Esophagus (tissue), 2 donors: ENCODE data around the gene SLC22A23. TPM values are rescaled to one million over a fixed set of nuclear protein-coding genes. Genes with fewer than 3 reads are reported as not detected.

Experiments used
- H3K27ac ChIP-seq, 2 donors: one replicate each; pipeline ENCODE4 v1.5.1; 2013; ENCODE audit warnings: low read depth in 2 of 2, mild to moderate bottlenecking in 2 of 2, inconsistent platforms in 1 of 2, low read length in 1 of 2, moderate library complexity in 1 of 2
- H3K27me3 ChIP-seq, 2 donors: one replicate each; pipeline ENCODE4 v1.6.1; 2013; ENCODE audit warnings: low read length in 2 of 2, control low read depth in 1 of 2, mild to moderate bottlenecking in 1 of 2; ENCODE audit not compliant: insufficient read depth in 2 of 2, control insufficient read depth in 1 of 2
- H3K36me3 ChIP-seq, 2 donors: one replicate each; pipeline ENCODE4 v1.6.1; 2013; ENCODE audit warnings: low read length in 1 of 2; ENCODE audit not compliant: control insufficient read depth in 2 of 2, insufficient read depth in 2 of 2
- H3K4me1 ChIP-seq, 2 donors: one replicate each; pipeline ENCODE4 v1.6.1; 2013; ENCODE audit warnings: low read length in 1 of 2; ENCODE audit not compliant: control insufficient read depth in 2 of 2, insufficient read depth in 2 of 2
- H3K4me3 ChIP-seq, 2 donors: one replicate each; pipeline ENCODE4 v1.5.1; 2013; ENCODE audit warnings: low read length in 2 of 2, mild to moderate bottlenecking in 2 of 2, low read depth in 1 of 2, moderate library complexity in 1 of 2
- H3K9me3 ChIP-seq, 2 donors: one replicate each; pipeline ENCODE4 v1.6.1; 2013; ENCODE audit warnings: mild to moderate bottlenecking in 2 of 2, low read depth in 1 of 2, low read length in 1 of 2, moderate library complexity in 1 of 2; ENCODE audit not compliant: control insufficient read depth in 2 of 2, insufficient read depth in 1 of 2
- WGBS, 2 donors: extraction: QIAGEN DNeasy Blood & Tissue Kit; methylation state at CpG; one replicate each; pipeline ENCODE4 v1.1.7; 2013; 5-methylcytosine and 5-hydroxymethylcytosine counted together
- polyA plus RNA-seq, 2 donors: library from polyadenylated mRNA; stranded (reverse); fragments of 200-250 nt; gene quantifications; one replicate each; pipeline ENCODE4 v1.2.3, GENCODE V29; 2013
- donor health status: healthy with polysubstance abuse.
- donor health status: Bipolar disorder and iron deficiency.

SLC22A23 gene
- polyA plus RNA-seq, 2 donors = 12.5 to 15.4 TPM

DNA sequence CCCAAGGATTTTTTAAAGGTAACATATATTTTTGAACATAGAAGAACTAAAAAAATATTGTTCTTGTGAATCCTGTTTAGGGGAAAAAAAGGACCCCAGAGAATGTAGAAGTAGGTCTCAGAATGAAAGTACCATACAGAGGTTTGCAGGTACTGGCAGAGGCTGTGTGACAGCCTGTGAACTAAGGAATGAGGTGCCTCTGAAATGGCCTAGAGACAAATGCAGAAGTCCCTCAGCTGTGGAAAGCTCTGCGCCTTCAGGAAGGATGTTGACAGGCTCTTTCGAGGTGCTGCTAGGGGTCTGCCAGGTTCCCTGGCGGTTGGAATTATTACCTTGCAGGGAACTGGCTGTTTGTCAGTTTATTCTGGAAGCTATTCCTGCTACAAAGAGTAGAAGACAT is 220.8 kb downstream of the SLC22A23 start:
- Histone ChIP-seq H3K4me3 (no peak overlapping the region), H3K9me3 (no peaks in the 10 kb centered on the region), H3K36me3 (no peaks in the 10 kb centered on the region), H3K27ac (no peak overlapping the region), H3K4me1 (peaks cover 2 to 9% of the 10 kb centered on the region in 2 donors), H3K27me3 (peaks cover 0 to 7% of the 10 kb centered on the region in 2 donors)
- WGBS, 2 donors = 69 to 80% methylated on average over 3 of the region's 3 CpGs

DNA sequence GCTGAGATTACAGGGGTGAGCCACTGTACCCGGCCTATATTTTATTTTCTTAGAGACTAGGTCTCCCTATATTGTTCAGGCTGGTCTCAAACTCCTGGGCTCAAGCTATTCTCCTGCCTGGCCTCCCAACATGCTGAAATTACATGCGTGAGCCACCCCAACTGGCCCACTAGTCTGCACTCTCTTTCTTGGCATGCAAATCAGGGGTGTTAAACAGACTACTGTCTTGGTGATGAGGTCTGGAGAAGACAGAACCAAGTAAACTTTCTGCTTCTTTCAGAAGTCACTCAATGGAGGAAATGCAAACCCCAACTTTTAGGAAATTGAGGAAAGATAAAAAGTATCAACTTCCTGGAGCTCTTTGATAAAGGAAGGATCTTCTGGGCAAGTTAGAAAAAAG is 221.4 kb downstream of the SLC22A23 start:
- Histone ChIP-seq H3K4me3 (no peak overlapping the region), H3K27me3 (peaks cover 0 to 7% of the 10 kb centered on the region in 2 donors), H3K9me3 (no peaks in the 10 kb centered on the region), H3K4me1 (peaks cover 2 to 10% of the 10 kb centered on the region in 2 donors), H3K27ac (no peak overlapping the region), H3K36me3 (no peaks in the 10 kb centered on the region)
- WGBS, 2 donors = 88 to 94% methylated on average over 2 of the region's 2 CpGs

DNA sequence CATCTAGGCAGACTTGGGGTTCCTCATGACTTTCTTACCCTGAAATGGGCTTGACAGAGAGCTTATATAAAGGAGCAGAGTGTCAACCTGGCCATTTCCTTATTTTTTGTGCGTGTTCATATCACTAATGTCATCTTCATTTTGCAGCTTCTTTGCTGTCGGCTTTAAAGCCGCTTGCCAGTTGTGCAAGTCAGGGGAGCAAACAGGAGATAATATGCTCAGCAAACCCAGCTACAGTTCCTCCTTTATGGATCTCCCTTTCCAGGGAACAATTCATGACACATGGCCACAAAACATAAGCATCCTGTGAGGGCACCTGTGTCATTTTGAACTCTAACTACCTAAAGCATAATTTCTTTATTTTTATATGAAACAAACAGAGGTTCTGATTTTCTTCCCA is 222.9 kb downstream of the SLC22A23 start:
- no peaks in the 10 kb centered on the region for H3K36me3 ChIP-seq
- WGBS, 2 donors = 85 to 87% methylated on average over 3 of the region's 3 CpGs
- no peaks in the 10 kb centered on the region for H3K9me3 ChIP-seq
- no peak overlapping the region for H3K4me3 ChIP-seq
- peaks cover 2 to 15% of the 10 kb centered on the region in 2 donors for H3K4me1 ChIP-seq
- H3K27ac ChIP-seq = no peak overlapping the region
- peaks cover 0 to 18% of the 10 kb centered on the region in 2 donors for H3K27me3 ChIP-seq

DNA sequence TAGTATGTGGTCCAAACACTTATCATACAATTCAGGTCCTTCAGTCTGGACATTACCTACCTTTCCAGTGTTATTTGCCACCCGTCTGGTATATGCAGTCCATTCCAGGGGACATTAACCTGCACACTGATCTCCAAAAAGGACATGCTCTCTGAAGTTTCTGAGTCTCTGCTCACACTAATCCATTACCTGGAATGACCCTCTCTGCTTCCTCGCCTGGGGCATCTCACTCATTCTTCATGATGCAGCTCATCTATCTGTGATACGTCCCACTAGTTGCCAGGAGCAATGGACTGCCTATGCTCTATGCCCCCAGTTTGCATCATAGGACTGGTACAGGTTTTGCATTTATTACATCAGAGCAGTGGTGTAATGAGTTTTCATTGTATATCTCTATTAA is 223.5 kb downstream of the SLC22A23 start:
- H3K4me1 ChIP-seq = peaks cover 6 to 18% of the 10 kb centered on the region in 2 donors
- peaks cover 0 to 19% of the 10 kb centered on the region in 2 donors for H3K27me3 ChIP-seq
- H3K27ac ChIP-seq = no peak overlapping the region
- no peak overlapping the region for H3K4me3 ChIP-seq
- H3K9me3 ChIP-seq = no peaks in the 10 kb centered on the region
- 81 to 85% methylated on average over 3 of the region's 3 CpGs for WGBS, 2 donors
- H3K36me3 ChIP-seq = no peaks in the 10 kb centered on the region

DNA sequence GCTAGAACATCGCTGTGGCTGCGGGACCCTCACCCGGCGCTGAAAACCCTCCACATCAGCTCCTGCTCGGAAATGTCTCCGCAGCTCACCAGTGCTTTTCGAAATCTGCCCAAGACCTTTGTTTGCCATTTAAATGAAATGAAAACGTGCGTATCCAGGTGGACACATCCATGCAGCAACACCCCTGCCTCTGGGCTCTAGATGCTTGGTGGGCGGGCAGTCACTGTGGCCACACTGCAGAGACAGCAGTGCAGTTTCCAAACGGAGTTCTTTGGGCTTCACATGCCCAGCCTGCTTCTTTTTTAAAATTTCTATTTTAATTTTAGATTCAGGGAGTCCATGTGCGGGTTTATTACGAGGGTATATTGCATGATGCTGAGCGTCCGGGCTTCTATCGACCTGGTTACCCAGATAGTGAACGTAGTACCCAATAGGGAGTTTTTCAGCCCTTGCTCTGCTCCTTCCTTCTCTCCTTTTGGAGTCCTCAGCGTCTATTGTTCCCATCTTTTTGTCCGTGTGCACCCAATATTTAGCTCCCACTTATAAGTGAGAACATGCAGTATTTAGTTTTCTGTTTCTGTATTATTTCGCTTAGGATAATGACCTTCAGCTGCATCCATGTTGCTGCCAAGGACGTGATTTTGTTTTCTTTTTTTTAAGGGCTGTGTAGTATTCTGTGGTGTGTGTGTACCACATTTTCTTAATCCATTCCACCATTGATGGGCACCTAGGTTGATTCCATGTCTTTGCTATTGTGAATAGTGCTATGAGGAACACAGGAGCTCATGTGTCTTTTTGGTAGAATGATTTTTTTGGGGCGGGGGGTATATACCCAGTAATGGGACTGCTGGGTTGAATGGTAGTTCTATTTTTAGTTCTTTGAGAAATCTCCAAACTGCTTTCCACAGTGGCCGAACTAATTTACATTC is 224.6 kb downstream of the SLC22A23 start:
- Histone ChIP-seq H3K4me1 (peaks cover 6 to 27% of the 10 kb centered on the region in 2 donors), H3K27me3 (peaks cover 0 to 28% of the 10 kb centered on the region in 2 donors), H3K4me3 (peak overlapping the region; percentile 39 to 54), H3K36me3 (no peaks in the 10 kb centered on the region), H3K9me3 (no peaks in the 10 kb centered on the region), H3K27ac (peak overlapping the region in 1 of 2 donors; percentile 56)
- WGBS, 2 donors = 28 to 36% methylated on average over 23 of the region's 23 CpGs

DNA sequence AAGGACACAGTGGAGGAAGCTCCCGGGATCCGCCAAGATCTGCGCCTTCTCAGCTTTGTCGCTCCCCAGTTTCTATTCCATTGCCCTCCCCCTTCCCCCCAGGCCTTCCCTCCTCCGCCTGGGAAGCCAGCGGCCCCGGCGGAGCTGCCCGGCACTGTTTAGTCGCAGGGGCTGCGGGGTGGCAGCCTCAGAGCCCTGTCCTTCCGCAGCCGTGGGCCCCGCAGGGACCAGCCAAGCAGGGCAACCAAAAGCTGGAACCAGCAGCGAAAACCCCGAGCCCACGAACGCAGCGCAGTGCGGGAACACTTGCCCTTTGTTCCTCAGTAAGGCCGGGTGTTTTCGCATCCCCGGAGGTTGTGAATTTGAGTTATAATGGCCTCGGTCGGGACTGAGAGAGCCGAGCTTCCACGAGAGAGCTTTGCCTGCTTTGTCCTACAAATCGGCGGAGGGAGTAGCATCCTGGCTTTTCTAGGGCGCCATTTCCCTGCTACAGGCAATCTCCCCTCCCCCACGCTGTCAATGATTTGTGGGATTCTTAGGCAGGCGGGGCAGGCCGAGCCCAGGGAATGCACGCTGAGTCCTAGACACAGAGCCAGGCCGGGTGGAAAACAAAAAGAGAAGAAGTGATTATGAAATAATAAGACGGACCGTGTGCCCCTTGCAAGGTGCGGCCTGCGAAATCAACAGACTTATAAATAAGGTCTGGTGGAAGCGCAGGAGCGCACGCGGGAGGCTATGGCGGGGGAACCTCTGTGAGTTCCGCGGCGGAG is 225.4 kb downstream of the SLC22A23 start:
- Histone ChIP-seq H3K4me1 (peaks cover 6 to 30% of the 10 kb centered on the region in 2 donors), H3K27ac (peak overlapping the region; percentile 57 to 71), H3K4me3 (peak overlapping the region; percentile 39 to 54), H3K36me3 (no peaks in the 10 kb centered on the region), H3K27me3 (peaks cover 0 to 30% of the 10 kb centered on the region in 2 donors), H3K9me3 (no peaks in the 10 kb centered on the region)
- WGBS, 2 donors = 2% methylated on average over 47 of the region's 47 CpGs

DNA sequence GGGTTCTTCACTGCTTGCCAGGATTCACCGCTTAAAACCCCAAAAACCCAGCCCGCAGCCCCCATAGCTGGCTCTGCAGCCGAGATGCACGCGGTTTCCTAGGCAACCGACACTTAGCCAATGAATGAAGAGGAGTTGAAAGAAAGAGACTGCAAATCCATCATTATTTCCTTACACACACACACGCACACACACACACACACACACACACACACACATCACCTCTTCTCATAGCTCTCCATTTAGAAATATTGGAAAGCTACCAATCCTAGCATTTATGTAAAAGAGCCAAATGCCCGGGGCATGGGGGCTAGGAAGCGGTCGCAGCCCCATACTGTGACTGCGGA is 226.0 kb downstream of the SLC22A23 start:
- Histone ChIP-seq H3K9me3 (no peaks in the 10 kb centered on the region), H3K27ac (peak overlapping the region; percentile 57 to 71), H3K27me3 (peaks cover 0 to 33% of the 10 kb centered on the region in 2 donors), H3K4me1 (peaks cover 6 to 30% of the 10 kb centered on the region in 2 donors), H3K4me3 (peak overlapping the region; percentile 39 to 54), H3K36me3 (no peaks in the 10 kb centered on the region)
- WGBS, 2 donors = 3 to 5% methylated on average over 11 of the region's 11 CpGs

DNA sequence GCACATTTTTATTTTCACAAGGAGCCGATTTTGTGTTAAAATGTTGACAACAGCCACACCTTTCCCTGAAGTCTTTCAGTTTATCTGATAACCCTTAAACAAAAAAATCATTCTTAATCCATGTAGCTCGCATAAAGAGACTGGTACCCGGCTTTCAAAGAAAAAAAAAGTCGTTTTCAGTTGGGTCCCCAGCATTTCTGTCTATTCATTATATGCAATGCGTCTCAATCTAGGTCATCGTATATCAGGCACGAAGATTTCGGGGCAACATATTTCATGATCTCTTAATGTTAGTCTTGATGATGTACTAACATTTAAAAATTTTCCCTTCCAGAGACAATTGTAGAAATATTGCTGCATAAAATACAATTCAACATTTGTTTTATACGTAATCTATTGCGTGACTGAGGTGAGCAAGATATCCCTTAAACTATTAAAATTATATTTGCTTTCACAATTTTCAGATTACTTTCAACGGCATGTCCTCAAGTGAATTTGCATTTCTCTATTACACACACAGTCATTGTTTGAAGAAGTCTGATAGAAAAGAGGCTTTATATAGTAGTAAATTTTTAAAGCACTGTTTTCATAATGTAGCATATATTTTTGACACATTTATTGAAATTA is 226.5 kb downstream of the SLC22A23 start:
- Histone ChIP-seq H3K27me3 (peaks cover 0 to 31% of the 10 kb centered on the region in 2 donors), H3K4me1 (peaks cover 6 to 30% of the 10 kb centered on the region in 2 donors)
- whole genome bisulfite sequencing, 2 donors = 26 to 33% methylated on average over 11 of the region's 11 CpGs

DNA sequence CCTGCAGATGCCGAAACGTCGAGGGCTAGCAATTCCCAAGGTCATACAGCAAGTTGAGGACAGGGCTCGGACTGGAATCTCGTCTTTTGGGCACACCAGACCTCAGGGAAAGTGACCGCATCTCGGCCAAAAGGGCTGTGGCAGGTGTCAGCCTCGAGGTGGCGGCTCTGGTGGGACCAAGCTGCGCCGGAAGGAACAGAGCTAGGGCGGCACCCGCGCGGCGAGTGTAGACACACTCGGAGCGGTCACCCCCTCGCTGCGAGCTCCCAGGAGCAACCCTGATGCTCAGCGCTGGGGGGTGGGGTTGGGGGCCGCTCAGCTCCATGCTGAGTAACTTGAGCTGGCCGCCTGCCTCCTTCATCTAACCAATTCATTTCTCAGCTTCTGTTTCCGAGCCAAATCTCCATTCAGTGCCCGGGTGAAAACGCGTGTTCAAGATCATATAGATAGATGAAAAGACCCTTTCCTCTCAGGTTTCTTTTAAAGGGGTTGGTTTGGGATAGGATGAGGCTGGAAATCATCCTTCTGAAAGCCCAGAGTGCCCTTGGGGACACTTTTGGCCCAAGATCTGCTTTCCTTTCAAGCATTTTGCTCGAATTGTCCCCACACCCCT is 227.2 kb downstream of the SLC22A23 start:
- no peak overlapping the region for H3K27ac ChIP-seq
- H3K27me3 ChIP-seq = peaks cover 0 to 31% of the 10 kb centered on the region in 2 donors
- peak overlapping the region in 1 of 2 donors; percentile 16 for H3K4me3 ChIP-seq
- H3K9me3 ChIP-seq = no peaks in the 10 kb centered on the region
- no peaks in the 10 kb centered on the region for H3K36me3 ChIP-seq
- H3K4me1 ChIP-seq = peaks cover 6 to 30% of the 10 kb centered on the region in 2 donors
- WGBS, 2 donors = 9 to 10% methylated on average over 28 of the region's 28 CpGs

More for the DNA sequence above, 226.5 kb downstream of the SLC22A23 start:
- no peak overlapping the region for H3K4me3 ChIP-seq
- no peak overlapping the region for H3K27ac ChIP-seq
- H3K9me3 ChIP-seq = no peaks in the 10 kb centered on the region
- no peaks in the 10 kb centered on the region for H3K36me3 ChIP-seq
